Mesodermal cell (in vitro differentiated cells): ENCODE measurements around the gene CATSPERE. TPM values are rescaled to one million over a fixed set of nuclear protein-coding genes. Genes with fewer than 3 reads are reported as not detected.
A peak's percentile ranks its signal among the peaks of the same experiment; 100 is the strongest.

ENCODE experiments used
- H3K27ac ChIP-seq: 2 replicates; pipeline ENCODE4 v1.7.0; 2013; ENCODE audit warnings: mild to moderate bottlenecking, low read depth, low read length, moderate library complexity; ENCODE audit not compliant: severe bottlenecking
- H3K36me3 ChIP-seq: 2 replicates; pipeline ENCODE4 v1.7.1; 2013; ENCODE audit warnings: mild to moderate bottlenecking, low read length, moderate library complexity; ENCODE audit not compliant: control insufficient read depth, insufficient read depth
- H3K4me1 ChIP-seq: one replicate; pipeline ENCODE4 v1.7.1; 2013; ENCODE audit warnings: mild to moderate bottlenecking, low read length; ENCODE audit not compliant: insufficient read depth, control insufficient read depth, poor library complexity, severe bottlenecking
- H3K4me3 ChIP-seq: 2 replicates; pipeline ENCODE4 v1.7.0; 2013; ENCODE audit warnings: low read length, control low read depth, mild to moderate bottlenecking; ENCODE audit not compliant: insufficient read depth, poor library complexity, severe bottlenecking; ENCODE audit errors: extremely low read depth
- H3K9me3 ChIP-seq: 2 replicates; pipeline ENCODE4 v1.7.1; 2013; ENCODE audit warnings: mild to moderate bottlenecking, low read length, moderate library complexity; ENCODE audit not compliant: control insufficient read depth
- WGBS, 2 experiments: methylation state at CpG; one replicate each; pipeline ENCODE4 v1.1.5; 2013; ENCODE audit warnings: missing lambda C conversion rate in 2 of 2; ENCODE audit not compliant: insufficient coverage in 2 of 2; 5-methylcytosine and 5-hydroxymethylcytosine counted together
- polyA plus RNA-seq, 2 experiments: library from polyadenylated mRNA; stranded (reverse); fragments of 50-300 nt; gene quantifications; one replicate each; pipeline ENCODE4 v1.2.3, GENCODE V29; 2013

Gene CATSPERE, protein sequence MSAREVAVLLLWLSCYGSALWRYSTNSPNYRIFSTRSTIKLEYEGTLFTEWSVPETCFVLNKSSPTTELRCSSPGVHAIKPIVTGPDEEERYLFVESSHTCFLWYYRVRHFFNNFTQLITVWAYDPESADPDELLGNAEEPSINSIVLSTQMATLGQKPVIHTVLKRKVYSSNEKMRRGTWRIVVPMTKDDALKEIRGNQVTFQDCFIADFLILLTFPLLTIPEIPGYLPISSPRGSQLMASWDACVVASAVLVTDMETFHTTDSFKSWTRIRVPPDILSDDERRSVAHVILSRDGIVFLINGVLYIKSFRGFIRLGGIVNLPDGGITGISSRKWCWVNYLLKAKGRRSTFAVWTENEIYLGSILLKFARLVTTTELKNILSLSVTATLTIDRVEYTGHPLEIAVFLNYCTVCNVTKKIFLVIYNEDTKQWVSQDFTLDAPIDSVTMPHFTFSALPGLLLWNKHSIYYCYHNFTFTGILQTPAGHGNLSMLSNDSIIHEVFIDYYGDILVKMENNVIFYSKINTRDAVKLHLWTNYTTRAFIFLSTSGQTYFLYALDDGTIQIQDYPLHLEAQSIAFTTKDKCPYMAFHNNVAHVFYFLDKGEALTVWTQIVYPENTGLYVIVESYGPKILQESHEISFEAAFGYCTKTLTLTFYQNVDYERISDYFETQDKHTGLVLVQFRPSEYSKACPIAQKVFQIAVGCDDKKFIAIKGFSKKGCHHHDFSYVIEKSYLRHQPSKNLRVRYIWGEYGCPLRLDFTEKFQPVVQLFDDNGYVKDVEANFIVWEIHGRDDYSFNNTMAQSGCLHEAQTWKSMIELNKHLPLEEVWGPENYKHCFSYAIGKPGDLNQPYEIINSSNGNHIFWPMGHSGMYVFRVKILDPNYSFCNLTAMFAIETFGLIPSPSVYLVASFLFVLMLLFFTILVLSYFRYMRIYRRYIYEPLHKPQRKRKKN
- not detected for polyA plus RNA-seq (2013, experiment 1 of 2)
- polyA plus RNA-seq (2013, experiment 2 of 2) = 0.15 TPM

DNA sequence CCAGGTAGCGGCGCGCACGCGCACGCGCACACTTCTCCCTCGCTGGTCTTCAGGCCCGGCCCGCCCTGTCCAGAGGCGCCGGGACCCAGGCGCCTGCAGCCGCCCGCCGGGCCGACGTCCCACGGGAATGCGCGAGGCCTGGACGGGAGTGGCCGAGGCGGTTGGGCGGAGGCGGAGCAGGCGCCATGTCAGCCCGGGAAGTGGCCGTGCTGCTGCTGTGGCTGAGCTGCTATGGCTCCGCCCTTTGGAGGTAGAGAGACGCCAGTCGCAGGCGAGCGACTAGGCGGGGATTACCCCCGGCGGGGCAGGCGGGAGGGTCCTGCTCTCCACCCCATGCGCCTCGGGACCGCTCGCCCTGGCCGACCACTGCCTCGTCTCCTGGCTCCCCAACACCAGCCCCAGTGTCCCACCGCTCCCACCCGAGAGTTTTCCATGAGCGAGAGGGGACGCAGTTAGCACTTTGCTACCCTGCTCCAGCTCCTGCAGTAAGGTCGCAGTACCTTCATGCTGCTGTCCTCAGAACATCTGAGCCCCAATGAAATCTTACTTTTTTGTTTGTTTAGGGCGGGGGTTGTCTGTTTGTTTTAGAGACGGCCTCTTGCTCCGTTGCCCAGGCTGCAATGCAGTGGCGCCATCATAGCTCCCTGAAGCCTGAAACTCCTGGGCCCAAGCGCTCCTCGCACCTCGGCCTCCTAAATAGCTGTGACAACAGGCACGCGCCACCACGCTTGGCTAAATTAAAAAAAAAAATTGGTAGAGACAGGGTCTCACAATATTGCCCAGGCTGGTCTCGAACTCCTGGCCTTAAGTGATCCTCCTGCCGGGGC, at the start of gene CATSPERE:
Gene CATSPERE, plus strand, starts transcription at position 29 of the 827 bp plus-strand sequence. Its CDS starts 157 bp downstream, at position 186.
- no peak within 1 kb of the TSS for H3K27ac ChIP-seq
- H3K4me1 ChIP-seq = no peaks in the 10 kb centered on the region
- H3K9me3 ChIP-seq = peaks cover 9% of the 10 kb centered on the region
- H3K36me3 ChIP-seq = no peaks in the 10 kb centered on the region
- 84 to 87% methylated on average over 56 to 59 of the region's 61 CpGs for WGBS, 2 experiments
- H3K4me3 ChIP-seq = peak within 1 kb of the TSS; percentile 8

DNA sequence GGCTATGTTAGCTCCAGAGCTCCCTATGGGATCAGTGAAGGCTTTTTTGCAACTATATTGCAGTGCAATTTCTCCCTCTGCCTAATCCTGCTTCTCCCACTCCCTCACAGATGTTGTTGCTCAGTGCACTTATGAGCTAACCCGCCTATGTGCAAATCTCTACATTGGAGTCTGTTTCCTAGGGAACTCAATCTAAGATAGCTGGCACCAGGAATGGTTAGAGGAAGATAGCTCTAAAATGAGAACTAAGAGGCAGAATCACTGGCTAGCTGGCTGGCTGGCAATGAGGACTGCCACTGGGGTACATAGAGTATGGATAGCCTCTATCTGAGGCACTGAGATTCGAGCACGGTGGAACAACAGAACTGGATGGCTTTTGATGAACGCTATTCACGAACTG, 48.9 kb upstream of the CATSPERE start:
- Histone ChIP-seq H3K9me3 (no peaks in the 10 kb centered on the region), H3K36me3 (peaks cover 82% of the 10 kb centered on the region), H3K4me1 (no peaks in the 10 kb centered on the region), H3K4me3 (no peak overlapping the region), H3K27ac (no peak overlapping the region)
- 84 to 88% methylated on average over 3 to 4 of the region's 5 CpGs for WGBS, 2 experiments

DNA sequence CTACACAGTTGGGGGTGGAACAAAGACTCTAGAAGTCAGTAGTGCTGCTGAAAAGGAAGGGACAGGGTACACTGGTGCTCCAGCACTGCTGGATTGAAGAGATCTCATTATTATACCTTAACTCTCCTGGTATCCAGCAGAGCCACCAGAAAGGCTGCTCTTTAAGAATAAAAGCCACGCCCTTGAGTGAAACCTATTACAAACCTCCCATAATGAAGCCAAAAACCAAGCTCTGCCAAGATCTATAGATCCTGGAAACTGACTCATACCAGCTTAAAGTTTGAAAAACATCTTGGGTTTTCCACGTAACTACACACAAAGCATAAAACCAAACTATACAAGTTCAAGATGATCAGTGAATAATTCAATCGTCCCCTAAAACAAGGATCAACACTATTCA, 47.3 kb upstream of the CATSPERE start:
- H3K36me3 ChIP-seq = peaks cover 88% of the 10 kb centered on the region

DNA sequence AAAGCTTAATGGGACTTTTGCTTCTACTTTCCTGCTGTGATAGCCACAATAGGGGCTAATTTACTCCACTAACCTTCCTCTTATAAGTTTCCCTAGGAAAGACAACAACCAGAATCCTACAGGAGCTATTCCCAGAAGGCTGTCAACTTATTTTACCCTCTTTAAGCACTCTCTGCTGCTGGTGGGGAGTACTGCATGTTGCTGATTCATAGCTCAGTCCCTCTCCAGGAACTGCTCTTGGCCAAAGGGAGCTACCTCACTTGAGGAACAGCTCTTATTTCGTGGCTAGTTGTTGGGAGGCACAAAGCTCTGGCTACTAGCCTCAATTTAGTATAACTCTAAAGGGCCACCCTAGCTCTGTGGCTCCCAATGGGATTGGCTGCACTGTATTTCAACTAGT, 46.5 kb upstream of the CATSPERE start:
- Histone ChIP-seq H3K36me3 (peaks cover 92% of the 10 kb centered on the region), H3K27ac (no peak overlapping the region), H3K4me1 (no peaks in the 10 kb centered on the region), H3K9me3 (no peaks in the 10 kb centered on the region), H3K4me3 (no peak overlapping the region)
- no CpG with 5 or more reads among the region's 1 CpG for WGBS, 2 experiments

More for the DNA sequence above, 47.3 kb upstream of the CATSPERE start:
- no peak overlapping the region for H3K27ac ChIP-seq
- H3K9me3 ChIP-seq = no peaks in the 10 kb centered on the region
- no peaks in the 10 kb centered on the region for H3K4me1 ChIP-seq
- H3K4me3 ChIP-seq = no peak overlapping the region
- 94 to 100% methylated on average over 1 to 3 of the region's 3 CpGs for WGBS, 2 experiments

DNA sequence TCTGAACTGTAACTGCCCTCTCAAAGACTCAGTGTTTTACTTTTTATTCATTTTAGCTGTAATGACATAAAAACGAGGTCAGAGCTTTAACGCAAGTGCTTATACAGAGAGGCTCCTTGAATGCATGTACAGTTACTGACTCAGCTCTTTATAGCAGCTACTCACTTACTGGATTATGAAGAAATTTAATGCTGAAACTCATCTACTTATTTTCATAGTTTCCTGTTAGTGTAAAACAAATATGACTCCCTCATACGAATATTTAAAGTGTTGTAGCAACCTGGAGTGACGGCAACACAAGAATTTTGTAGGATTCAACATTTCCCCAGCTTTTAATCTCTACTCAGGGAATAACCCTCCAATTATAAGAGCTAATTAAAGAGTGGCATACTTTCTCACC, 42.0 kb upstream of the CATSPERE start:
- H3K27ac ChIP-seq = no peak overlapping the region
- no peak overlapping the region for H3K4me3 ChIP-seq
- no peaks in the 10 kb centered on the region for H3K4me1 ChIP-seq
- no peaks in the 10 kb centered on the region for H3K9me3 ChIP-seq
- 83 to 100% methylated on average over 1 to 2 of the region's 4 CpGs for WGBS, 2 experiments
- peaks cover 73% of the 10 kb centered on the region for H3K36me3 ChIP-seq

DNA sequence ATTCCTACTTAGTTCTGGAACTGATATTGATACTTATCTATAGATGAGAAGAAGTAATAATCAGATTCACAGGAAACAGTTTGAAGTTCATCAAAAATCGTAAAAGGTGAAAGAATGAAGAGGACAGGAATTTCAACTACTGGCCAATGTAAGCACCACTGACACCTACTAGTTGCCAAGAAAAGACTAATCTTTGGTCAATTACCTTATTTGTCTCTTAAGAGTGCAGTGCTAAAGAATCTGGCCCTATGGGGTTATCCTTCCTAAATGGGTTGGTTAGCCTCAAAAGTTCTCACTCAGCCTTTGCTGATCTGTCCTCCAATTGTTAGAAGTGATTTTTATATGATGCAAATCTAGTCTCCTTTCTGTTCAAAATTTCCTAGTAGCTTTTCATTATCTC, 38.9 kb upstream of the CATSPERE start:
- H3K9me3 ChIP-seq = no peaks in the 10 kb centered on the region
- peaks cover 53% of the 10 kb centered on the region for H3K36me3 ChIP-seq
- H3K27ac ChIP-seq = no peak overlapping the region
- H3K4me1 ChIP-seq = no peaks in the 10 kb centered on the region
- H3K4me3 ChIP-seq = no peak overlapping the region
- WGBS, 2 experiments = 100% methylated on average over 1 of the region's 1 CpG; no CpG with 5 or more reads in 1 of the 2 experiments

DNA sequence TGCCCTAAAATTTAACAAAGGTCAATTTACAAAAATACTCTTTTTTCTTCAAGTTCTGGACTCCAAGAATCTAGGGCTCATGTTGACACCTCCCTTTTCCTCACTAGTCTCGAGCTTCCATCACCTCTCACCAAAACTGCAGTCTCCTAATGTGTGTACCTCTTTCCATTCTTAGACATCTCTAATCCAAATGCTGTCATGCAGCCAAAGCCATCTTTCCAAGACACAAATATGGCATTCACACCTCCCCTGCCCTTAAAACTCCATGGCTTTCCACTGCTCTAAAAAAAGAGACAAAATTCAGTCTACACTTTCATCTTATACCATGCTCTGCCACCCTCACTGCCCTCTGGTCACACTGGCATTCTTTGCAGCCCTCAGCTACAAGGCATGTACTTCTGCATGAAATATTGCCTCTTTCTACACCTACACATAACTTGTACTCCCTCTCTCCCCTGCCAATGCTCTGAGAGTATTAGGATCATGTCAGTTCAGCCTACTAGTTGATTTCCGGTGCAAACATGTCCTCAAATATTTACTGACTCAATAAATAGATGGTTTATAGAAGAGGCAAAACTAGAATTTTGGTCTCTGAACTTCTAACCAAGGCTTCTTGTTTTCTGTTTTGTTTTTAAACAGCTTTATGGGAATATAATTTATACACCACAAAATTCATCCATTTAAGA, 36.3 kb upstream of the CATSPERE start:
- Histone ChIP-seq H3K9me3 (no peaks in the 10 kb centered on the region), H3K36me3 (peaks cover 34% of the 10 kb centered on the region), H3K27ac (no peak overlapping the region), H3K4me3 (no peak overlapping the region), H3K4me1 (no peaks in the 10 kb centered on the region)
- WGBS, 2 experiments = 92 to 100% methylated on average over 1 of the region's 2 CpGs

DNA sequence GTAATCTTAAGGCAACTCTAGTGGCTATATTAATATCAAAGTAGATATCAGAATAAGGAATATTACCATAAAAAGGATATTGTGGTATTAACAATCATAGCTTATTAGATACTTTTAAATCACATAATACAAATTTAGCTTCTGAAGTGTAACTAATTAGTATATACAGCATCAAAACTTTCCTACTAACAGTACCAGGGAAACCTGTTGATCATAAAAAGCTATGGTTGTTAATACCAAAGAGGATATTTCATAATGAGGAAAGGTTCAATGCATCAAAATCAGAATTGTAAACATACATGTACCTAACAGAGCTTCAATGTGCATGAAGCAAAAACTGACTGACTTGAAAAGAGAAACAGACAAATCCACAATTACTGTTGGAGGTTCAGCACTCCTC, 33.4 kb upstream of the CATSPERE start:
- H3K9me3 ChIP-seq = no peaks in the 10 kb centered on the region
- H3K4me3 ChIP-seq = no peak overlapping the region
- H3K4me1 ChIP-seq = no peaks in the 10 kb centered on the region
- H3K27ac ChIP-seq = no peak overlapping the region
- H3K36me3 ChIP-seq = peaks cover 35% of the 10 kb centered on the region

DNA sequence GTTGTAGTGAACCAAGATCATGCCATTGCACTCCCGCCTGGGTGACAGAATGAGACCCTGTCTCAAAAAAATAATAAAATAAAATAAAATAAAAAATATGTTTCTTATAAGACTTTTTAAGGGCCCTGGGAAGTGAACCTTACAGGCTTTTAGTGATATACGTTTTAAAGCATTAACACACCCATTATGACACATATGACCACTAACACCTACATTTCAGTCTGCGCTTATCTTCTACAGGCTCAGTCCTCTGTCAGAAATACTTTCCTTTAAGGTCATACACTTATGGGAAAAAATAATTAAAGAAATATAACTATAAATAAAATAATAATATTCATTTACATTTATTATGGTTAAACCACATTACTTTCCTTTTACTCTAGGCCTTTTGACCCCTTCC, 31.3 kb upstream of the CATSPERE start:
- H3K36me3 ChIP-seq = peaks cover 34% of the 10 kb centered on the region
- H3K27ac ChIP-seq = no peak overlapping the region
- no CpG with 5 or more reads among the region's 3 CpGs for WGBS, 2 experiments
- H3K4me3 ChIP-seq = no peak overlapping the region
- H3K9me3 ChIP-seq = no peaks in the 10 kb centered on the region
- H3K4me1 ChIP-seq = no peaks in the 10 kb centered on the region

DNA sequence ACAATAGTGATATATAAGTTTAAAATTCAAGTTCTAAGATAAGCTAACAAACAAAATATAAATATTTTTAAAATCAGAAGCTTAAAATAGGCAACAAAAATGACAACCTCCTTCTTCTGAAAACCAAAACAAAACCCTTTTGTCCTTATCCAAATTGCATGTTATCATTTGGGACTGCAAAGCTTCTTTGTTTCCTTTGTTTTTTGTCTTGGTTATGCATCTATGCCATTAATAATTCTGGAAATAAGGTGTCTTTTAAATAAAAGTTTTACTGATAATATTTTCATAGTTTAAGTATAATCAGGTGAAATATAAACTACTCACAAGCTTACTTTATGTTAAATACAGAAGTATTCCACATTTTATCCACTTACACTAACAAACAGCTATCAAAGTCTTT, 29.9 kb upstream of the CATSPERE start:
- Histone ChIP-seq H3K27ac (no peak overlapping the region), H3K36me3 (peaks cover 33% of the 10 kb centered on the region), H3K4me1 (peaks cover 8% of the 10 kb centered on the region), H3K9me3 (no peaks in the 10 kb centered on the region), H3K4me3 (no peak overlapping the region)
